Hematopoietic multipotent progenitor cell treated with erythropoietin and hydrocortisone succinate and interleukin-3 and kit ligand, for 17 days (in vitro differentiated cells): ENCODE results near the gene TTBK1.

Source experiments
- DNase-seq: peaks from one replicate; pipeline ENCODE4 v3.0.0-alpha.2; 2015; ENCODE audit warnings: low spot score

The TTBK1 gene

DNA sequence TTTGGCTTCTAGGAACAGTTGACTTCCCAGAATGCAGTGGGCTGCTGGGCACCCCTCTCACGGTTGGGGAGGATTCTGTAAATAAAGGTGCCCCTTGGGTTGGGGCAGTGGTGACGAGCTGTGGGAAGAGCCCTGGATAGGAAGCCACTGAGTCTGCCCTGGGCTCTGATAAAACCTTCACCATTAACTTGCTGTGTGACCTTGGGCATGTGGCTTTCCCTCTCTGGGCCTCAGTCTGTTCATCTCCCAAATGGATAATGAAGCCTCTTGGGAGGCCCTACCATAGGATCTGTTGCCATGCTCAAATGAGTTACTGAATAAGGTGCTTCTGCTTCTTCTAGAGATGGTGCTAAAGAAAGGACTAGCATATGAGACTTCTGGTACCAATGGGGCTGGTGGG is 61.6 kb downstream of the TTBK1 start:
- no peak for DNase-seq

DNA sequence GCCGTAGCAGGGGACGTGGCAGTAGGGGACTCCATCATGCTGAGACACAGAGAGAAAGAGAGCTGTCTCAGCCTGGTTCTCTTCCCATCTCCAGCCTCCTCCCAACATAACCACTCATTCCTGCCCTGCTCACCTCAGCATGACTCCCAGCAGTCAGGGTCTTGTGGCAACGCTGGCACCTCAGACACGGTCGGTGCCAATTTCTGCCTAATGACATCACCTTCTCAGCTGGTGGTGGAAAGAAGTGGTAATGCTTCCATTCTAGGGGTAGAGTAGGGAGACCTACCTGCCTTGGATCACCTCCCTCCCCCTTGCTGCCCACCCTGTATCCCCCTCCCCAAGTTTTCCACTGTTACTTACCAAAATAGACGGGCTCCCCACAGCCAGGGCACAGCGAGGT is 62.8 kb downstream of the TTBK1 start:
- no peak for DNase-seq

DNA sequence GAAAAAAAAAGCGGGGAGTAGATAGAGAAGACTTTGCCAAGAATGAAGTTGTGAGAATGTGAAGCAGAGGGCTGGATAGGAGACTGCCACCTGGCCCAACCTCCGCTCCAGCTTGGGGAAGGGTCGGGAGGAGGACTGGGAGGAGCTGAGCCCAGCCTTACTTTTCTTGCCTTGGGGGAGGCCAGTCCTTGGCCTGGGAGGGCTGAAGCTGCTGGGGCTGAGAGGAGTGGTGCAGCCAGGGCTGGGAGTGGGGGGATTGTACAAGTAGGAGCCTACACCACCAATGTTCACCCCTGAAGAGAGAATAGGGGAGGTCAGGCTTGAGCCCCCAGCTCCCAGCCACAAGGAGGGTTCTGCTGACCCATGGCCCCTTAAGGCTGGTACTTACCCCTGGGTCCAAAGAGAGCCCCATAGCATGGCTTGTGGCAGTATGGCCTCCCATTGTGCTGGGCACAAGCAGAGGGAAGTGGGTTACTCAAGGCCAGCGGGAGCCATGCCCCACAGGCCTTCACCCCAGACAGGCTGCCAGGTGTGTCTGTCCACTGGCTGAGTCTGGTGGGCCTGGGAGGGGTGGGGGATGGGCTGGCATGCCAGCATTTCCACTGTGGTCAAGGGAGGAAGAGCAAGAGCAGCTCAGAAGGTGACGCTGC is 64.3 kb downstream of the TTBK1 start:
- no peak for DNase-seq

DNA sequence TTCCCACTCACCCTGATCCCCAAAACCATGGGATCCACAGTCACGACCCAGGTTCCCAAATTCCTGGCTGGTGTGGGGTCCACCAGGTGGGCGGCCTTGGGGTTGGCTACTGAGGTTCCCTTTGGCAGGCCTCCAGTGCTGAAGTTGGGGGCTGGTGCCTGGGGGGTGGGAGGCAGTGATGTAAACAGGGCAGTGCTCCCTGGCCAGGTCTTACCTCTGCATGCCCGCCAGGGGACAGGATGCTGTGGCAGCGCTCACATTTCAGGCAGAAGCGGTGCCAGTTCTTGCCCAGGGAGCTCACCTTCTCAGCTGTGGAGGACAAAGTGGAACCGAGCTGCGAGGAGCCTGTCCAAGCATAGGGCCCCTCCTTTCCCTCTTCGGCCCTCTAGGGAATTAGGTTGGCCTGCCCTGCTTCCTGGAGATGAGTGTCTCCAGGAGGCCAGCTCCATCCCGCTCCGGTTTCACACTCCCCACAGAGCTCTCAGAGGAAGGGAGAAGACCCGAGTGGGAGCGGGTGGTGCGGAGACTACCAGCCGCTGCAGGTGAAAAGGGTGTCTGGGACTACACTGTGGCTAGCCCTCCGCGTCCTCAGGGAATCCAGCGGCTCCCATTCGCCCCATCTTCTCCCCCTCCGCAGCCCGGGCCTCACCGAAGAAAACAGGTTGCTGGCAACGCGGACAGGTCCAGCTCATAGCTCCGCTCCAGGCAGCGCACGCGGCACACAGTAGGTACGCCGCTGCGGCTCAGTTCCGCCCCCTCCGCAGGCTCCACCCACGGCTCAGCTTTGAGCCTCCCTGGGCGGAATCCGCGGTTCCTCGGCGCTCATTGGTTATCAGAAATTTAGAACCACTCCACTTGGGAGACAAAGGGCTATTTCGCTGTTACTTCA is 65.1 kb downstream of the TTBK1 start, which contains the start of gene CRIP3:
CRIP3 (minus strand) TSS at position 726 of the 889 bp plus-strand sequence; CDS start at position 692, 34 bp downstream.
- no peak for DNase-seq

DNA sequence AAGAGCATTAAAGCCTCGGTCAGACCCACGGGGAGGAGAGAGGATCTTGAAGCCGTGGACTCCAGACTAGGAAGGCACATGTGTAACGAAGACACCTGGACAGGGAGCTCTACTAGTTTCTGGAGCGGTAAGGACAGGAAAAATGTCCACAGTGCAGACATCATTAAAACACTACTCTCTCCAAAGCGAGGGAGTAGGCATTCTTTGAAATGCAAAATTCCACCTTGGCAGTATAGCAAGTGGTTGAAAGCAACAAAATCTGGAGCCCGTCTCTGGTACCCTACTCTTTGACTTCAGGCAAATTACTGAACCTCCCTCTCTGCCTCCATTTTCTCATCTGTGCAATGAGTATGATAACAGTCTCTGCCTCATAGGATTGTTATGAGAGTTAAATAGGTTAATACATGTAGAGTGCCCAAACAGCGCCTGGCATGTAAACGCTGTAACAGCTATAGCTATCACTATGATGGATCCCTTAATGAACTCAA is 65.8 kb downstream of the TTBK1 start:
- no peak for DNase-seq

DNA sequence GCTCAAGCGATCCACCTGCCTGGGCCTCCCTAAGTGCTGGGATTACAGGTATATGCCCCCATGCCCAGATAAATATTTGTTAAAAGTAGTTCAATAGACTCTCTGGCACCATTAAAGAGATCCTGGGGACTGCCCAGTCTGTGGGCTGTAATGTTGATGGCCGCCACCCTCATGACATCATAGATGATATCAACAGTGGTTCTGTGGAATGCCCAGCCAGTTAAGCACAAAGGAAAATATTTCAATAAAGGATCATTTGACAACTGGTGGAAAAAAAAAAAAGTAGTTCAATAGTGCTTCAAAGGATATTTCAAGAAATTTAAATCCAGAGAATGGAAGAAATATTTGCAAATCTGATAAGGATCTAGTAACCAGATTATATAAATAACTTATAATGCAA is 66.9 kb downstream of the TTBK1 start:
- DNase-seq = no peak

DNA sequence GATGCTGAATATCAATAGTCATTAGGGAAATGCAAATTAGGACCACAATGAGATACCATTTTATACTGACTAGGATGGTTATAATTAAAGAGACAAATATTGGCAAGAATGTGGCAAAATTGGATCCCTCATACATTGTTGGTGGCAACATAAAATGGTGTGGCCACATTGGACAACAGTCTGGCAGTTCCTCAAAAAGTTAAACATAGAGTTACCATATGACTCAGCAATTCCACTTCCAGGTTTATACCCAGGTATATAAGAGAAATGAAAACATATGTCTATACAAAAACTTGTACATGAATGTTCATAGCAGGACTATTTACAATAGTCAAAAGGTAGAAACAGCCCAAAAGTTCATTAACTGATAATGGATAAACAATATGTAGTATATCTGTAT is 67.3 kb downstream of the TTBK1 start:
- no peak for DNase-seq

DNA sequence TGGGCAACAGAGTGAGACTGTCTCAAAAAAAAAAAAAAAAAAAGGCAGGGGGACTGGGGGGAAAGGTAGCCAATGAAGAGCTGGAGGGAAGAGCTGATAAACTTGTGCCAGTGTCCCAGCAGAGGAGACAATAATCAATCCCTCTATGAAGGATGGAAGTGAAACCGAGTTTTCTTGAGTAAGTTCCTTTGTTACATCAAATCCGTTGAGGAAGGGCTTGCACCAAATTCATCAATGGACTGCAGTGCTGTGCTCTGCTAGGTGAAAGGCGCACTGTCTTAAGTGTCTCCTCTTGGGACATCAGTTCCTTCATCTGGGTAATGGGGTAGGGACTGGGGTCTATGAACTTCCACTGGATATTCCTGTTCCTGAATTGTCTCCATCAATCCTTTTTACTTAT is 68.4 kb downstream of the TTBK1 start:
- DNase-seq = no peak

DNA sequence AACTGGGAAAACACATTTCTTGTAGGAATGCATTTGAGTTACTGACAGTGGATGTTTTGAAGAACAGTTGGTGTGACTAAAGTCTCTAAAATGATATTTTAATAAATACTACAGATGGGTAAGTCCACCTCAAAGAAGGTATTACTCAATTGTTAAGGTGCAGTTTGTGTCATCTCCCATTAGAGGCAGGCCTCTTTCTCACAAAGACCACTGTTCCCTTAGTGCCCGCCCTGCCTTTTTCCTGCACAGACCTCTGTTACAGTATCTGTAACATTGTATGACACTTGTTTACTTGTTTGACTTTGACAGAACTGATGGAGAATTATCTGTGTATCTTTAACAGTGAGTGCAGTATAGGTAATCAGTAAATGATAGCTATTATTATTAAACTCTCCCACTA is 70.5 kb downstream of the TTBK1 start:
- DNase-seq = no peak

DNA sequence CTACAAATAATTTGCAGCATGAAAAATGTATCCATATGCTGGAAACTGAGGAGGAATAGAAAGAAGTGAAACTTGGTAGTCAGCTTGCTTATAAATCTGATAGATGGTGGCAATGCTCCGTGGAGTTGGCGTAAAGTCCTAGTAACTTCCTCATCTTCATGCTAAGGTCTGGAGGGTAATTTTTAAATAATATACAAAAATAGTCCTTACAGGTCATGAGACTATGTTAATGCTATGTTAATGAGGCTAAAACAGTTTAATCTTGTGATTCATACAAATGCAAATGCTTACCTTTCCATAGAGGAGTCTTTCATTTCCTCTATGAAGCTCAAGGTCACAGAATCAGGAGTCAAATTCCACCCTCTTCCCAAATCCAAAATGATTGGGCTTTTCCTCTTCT is 74.7 kb downstream of the TTBK1 start:
- DNase-seq = no peak

DNA sequence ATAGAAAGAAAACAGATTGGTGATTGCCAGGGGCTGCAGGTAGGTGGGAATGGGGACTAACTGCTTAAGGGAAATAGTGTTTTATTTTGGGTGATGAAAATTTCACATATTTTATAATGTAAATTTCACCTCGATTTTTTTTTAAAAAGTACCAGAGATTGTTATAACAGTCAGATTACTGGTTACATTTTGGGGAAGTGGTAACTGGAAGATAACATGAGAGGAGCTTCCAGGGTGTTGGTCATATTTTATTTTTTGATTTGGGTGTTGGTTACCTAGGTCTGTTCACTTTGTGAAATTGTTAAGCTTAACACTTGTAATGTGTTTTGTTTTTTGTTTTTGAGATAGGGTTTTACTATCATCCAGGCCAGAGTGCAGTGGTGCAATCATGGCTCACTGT is 82.6 kb downstream of the TTBK1 start:
- DNase-seq = no peak

DNA sequence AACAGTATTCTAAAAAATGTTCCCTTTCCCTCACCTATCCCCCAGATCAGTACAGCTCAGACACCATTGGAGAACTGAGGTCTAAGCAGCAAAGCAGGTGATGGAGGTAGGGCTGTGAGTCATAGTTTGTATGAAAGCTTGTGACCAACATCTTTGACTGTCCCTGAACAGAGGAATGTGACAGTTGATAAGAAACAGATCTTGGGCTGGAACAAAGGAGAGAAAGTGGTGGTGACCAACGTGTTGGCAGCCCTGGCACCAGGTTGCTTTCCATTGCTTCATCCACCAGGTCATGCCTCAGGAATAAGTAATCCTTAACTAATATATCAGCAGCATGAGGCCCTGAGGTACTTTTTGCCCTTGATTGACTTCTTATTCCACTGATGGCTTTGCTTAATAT is 85.2 kb downstream of the TTBK1 start:
- no peak for DNase-seq

DNA sequence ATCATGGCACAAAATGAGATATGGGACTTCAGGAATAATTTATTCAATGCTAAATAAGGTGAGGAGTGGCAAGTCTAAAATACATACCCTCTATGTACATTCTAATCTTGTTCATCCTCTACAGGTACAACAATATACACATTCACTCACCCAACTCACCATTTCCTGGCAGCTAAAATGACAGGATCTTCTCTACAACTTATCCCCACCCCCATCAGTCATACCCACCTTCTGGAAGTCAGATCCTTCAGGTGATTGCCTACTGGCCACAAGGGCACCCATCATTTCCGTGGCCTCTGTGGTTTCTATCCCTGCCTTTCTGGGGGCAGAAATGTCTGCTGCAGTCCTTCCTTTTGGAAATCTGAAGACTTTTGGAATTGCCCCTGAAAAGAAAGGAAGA is 88.2 kb downstream of the TTBK1 start:
- DNase-seq = no peak

DNA sequence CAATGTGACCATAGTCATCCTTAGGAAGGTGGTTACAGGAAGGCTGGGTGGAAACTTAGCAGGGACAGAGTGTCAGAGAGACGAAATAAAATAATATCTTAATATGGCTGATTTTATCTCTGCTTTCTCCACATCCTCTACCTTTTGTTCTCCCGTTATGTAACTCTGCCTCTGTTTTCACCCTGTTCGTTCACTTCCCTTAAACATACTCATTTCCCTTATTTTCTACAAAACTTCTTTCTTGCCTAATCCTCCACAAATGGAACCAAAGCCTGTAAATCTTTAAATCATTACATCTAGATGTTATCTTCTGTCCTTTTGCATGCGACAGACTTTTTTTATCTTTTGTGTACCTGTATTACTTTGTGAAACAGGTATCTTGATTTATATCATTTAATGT is 88.6 kb downstream of the TTBK1 start:
- DNase-seq = no peak

DNA sequence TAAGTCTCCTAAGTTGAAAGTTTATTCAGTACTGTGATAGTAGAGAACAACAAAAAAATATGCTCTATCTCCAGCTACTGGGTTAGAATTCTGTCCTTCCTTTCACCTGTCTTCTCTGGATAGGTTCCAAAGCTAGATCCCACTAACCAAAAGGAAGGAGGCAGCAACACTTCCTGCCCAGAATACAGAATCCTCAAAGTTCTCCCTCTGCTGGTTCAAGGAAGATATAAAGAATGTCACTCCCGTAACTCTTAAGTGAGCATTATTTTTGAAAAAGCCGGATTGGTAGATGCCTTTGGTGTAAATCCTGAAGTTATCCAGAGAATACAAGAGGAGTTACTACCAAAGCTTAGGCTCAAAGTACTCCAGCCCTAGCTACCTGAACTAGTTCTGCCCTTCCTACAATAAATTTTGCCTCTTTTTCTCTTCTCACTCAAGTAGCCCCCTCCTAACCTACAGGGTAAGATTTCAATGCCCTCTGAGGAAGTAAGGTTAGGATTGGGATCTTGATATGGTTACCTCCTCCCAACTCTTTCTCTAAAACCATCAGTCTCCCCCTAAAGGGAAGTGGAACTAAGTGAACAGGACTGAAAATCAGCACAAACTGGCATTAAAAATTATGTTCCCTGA is 91.3 kb downstream of the TTBK1 start:
- DNase-seq = peak; percentile 35

DNA sequence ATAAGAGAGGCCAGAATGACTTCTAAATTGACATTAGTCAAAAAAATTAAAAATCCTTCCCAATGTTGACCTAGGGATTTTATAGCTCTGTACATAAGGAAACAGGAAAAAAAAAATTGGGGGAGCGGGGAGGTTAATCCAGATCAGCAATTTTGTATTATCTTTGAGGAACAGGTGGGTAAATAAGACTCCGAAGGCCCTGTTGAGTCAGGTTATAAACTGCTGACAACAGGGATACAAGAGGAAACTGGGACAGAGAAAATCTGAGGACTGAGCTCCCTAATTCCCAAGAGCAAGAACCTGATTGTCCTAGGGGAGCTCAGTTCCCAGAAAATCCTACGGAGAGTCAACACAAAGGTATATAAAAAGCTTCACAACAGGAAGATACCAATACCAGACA is 92.2 kb downstream of the TTBK1 start:
- no peak for DNase-seq

DNA sequence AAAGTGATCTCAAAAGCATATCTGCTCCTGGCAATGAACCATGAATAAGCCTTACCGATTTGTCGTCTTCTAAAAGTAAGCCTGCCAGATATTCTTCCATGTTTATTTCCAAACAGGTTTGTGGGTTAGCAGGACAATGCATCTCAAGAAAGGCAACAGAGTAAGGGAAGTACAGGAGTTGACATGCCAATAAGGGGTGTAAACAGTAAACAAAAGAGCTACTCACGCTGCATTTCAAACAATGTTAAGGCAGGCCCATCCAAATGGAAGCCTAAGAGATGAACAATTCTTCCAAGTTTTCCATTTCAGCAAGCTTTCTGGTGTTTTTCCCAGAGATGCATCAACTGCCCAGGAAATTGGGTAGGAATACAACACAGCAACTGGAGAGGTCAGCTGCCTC is 93.1 kb downstream of the TTBK1 start:
- DNase-seq = no peak
